ENCODE measurements around the gene OR6A2.

DNA sequence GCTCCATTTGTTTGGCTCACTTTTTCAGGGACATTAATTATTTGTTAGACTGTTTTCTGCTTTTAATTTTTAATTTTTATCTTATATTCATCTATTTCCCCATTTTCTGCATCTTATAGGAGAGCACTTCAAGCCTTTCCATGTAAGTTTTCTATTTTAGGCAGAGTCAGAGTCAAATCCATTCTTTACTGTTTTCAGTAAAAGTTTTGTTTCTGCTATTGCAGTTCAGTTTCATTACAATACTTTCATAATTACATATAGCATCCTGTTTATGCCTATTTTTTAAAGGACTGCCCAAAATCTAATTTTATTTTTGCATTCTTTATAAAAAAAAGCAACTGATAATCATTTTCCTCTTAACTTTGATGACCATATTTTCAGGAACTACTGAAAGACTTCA is 42.2 kb upstream of the OR6A2 start:
- TF ChIP-seq POLR2A (IDR thresholded peaks at IDR 0.05) (no peak), POLR2AphosphoS5 (IDR thresholded peaks at IDR 0.05; ENCODE audit: insufficient read depth in 1 of 2, low read depth in 1 of 2) (no peak)
- TF ChIP-seq, protein P1, sequence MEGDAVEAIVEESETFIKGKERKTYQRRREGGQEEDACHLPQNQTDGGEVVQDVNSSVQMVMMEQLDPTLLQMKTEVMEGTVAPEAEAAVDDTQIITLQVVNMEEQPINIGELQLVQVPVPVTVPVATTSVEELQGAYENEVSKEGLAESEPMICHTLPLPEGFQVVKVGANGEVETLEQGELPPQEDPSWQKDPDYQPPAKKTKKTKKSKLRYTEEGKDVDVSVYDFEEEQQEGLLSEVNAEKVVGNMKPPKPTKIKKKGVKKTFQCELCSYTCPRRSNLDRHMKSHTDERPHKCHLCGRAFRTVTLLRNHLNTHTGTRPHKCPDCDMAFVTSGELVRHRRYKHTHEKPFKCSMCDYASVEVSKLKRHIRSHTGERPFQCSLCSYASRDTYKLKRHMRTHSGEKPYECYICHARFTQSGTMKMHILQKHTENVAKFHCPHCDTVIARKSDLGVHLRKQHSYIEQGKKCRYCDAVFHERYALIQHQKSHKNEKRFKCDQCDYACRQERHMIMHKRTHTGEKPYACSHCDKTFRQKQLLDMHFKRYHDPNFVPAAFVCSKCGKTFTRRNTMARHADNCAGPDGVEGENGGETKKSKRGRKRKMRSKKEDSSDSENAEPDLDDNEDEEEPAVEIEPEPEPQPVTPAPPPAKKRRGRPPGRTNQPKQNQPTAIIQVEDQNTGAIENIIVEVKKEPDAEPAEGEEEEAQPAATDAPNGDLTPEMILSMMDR (IDR thresholded peaks at IDR 0.05), result no peak

Measured in vagina (tissue), 2 donors.